Endodermal cell (in vitro differentiated cells): ENCODE results near the gene VPS4B. TPM values are rescaled to one million over a fixed set of nuclear protein-coding genes. Genes with fewer than 3 reads are reported as not detected.

Experiments
- DNase-seq: peaks from one replicate; pipeline ENCODE4 v3.0.0-alpha.2; 2017
- H3K27ac ChIP-seq: 2 replicates; pipeline ENCODE4 v1.5.1; 2013; ENCODE audit warnings: mild to moderate bottlenecking, low read depth, low read length, moderate library complexity
- H3K27me3 ChIP-seq: 2 replicates; pipeline ENCODE4 v1.6.1; 2013; ENCODE audit warnings: mild to moderate bottlenecking, low read length, moderate library complexity; ENCODE audit not compliant: insufficient read depth, control insufficient read depth, poor library complexity, severe bottlenecking
- H3K36me3 ChIP-seq: 2 replicates; pipeline ENCODE4 v1.7.0; 2013; ENCODE audit warnings: mild to moderate bottlenecking, low read length, moderate library complexity; ENCODE audit not compliant: control insufficient read depth, insufficient read depth
- H3K4me1 ChIP-seq: one replicate; pipeline ENCODE4 v1.7.0; 2013; ENCODE audit warnings: low read length; ENCODE audit not compliant: control insufficient read depth, insufficient read depth
- H3K4me3 ChIP-seq: 2 replicates; pipeline ENCODE4 v1.5.1; 2013; ENCODE audit warnings: mild to moderate bottlenecking, low read length, moderate library complexity
- H3K9ac ChIP-seq: 2 replicates; pipeline ENCODE4 v1.6.1; 2013; ENCODE audit warnings: mild to moderate bottlenecking, low read length, moderate library complexity; ENCODE audit not compliant: poor library complexity, severe bottlenecking; ENCODE audit errors: extremely low read depth
- H3K9me3 ChIP-seq: 2 replicates; pipeline ENCODE4 v1.6.1; 2013; ENCODE audit warnings: mild to moderate bottlenecking, low read length, moderate library complexity; ENCODE audit not compliant: control insufficient read depth
- H3K27ac Mint-ChIP-seq: 2 replicates; pipeline ENCODE4 v1.8.0; 2020; ENCODE audit warnings: mixed read lengths
- H3K27me3 Mint-ChIP-seq: 2 replicates; pipeline ENCODE4 v1.8.0; 2021; ENCODE audit warnings: mild to moderate bottlenecking, mixed read lengths; ENCODE audit not compliant: insufficient read depth
- H3K36me3 Mint-ChIP-seq: 2 replicates; pipeline ENCODE4 v1.8.0; 2020; ENCODE audit warnings: low read depth, mixed read lengths
- H3K4me1 Mint-ChIP-seq: 2 replicates; pipeline ENCODE4 v1.8.0; 2020; ENCODE audit warnings: mixed read lengths
- H3K4me3 Mint-ChIP-seq: 2 replicates; pipeline ENCODE4 v1.8.0; 2020; ENCODE audit warnings: mild to moderate bottlenecking, moderate library complexity, mixed read lengths
- H3K9me3 Mint-ChIP-seq: 2 replicates; pipeline ENCODE4 v1.8.0; 2020; ENCODE audit warnings: mild to moderate bottlenecking, mixed read lengths
- WGBS, 2 experiments: methylation state at CpG; one replicate each; pipeline versions ENCODE4 v1.1.5 to v1.1.7; 2013; ENCODE audit warnings: missing lambda C conversion rate in 2 of 2, mixed read lengths in 1 of 2; ENCODE audit not compliant: insufficient coverage in 1 of 2, insufficient read length in 1 of 2; 5-methylcytosine and 5-hydroxymethylcytosine counted together
- total RNA-seq, 2 donors: library from RNA; stranded (reverse); fragmentation: NEBNext Ultra II Directional in 1 of 2; extraction: Animal tissue kit (Norgen Biotek cat#: 25700) in 1 of 2; gene quantifications; 2 replicates in 1 of 2; 3 replicates in 1 of 2; pipeline ENCODE4 v1.2.1, GENCODE V29; 2021
- TF ChIP-seq, protein P1 (sequence below): fragments of 200-600 bp; sonication (generic); conservative IDR thresholded peaks from 2 replicates; pipeline ENCODE4 v1.5.0; 2021; ENCODE audit warnings: antibody characterized with exemption, mild to moderate bottlenecking

The VPS4B gene
- total RNA-seq, 2 donors from 2014 or later, result 44.7 to 46.1 TPM

DNA sequence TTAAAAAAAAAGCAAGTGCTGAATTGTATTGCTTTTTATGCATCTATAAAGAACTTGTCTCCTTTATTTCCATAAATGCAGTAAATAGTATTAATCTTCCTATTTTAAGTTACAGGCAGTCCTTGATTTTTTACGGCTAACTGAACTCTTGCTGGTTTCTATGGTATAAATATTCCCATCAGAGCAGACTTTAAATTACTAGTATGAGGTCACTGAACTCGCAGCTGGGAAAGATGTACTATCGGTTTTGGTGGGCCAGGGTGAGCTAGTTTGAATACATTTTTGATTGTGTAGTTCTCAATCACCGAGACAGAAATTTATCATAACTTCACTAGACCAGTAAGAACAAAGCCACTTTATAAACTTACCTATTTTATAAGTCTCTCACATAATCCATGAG is 34.4 kb downstream of the VPS4B start:
- Mint-ChIP-seq H3K9me3 (no peaks in the 10 kb centered on the region), H3K36me3 (peaks cover 13% of the 10 kb centered on the region), H3K4me1 (no peaks in the 10 kb centered on the region), H3K4me3 (no peak overlapping the region), H3K27ac (no peak overlapping the region), H3K27me3 (no peaks in the 10 kb centered on the region)
- Histone ChIP-seq H3K9ac (no peak overlapping the region), H3K9me3 (no peaks in the 10 kb centered on the region), H3K27me3 (no peaks in the 10 kb centered on the region), H3K36me3 (peaks cover 34% of the 10 kb centered on the region), H3K4me3 (no peak overlapping the region), H3K27ac (no peak overlapping the region), H3K4me1 (no peaks in the 10 kb centered on the region)
- no peak for DNase-seq
- 86 to 91% methylated on average over 1 to 4 of the region's 4 CpGs for WGBS, 2 experiments
- TF ChIP-seq, protein P1, sequence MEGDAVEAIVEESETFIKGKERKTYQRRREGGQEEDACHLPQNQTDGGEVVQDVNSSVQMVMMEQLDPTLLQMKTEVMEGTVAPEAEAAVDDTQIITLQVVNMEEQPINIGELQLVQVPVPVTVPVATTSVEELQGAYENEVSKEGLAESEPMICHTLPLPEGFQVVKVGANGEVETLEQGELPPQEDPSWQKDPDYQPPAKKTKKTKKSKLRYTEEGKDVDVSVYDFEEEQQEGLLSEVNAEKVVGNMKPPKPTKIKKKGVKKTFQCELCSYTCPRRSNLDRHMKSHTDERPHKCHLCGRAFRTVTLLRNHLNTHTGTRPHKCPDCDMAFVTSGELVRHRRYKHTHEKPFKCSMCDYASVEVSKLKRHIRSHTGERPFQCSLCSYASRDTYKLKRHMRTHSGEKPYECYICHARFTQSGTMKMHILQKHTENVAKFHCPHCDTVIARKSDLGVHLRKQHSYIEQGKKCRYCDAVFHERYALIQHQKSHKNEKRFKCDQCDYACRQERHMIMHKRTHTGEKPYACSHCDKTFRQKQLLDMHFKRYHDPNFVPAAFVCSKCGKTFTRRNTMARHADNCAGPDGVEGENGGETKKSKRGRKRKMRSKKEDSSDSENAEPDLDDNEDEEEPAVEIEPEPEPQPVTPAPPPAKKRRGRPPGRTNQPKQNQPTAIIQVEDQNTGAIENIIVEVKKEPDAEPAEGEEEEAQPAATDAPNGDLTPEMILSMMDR, result no peak

DNA sequence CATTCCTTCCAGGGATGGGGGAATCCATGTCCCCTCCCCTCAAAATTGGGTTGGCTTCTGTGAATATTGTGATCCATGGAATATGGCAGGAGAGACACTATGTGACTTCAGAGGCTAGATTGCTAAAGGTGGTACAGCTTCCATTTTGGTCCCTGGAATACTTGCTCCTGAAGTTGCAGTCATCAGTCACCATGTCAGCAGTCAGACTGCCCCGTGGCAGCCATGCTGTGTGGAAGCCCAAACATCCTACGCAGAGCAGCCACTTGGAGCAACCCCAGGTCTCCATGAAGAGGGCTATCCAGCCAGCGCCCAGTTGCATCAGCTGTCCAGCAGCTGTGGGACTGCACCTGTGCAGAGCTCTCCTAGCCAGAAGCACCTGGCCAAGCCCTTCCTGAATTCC is 39.4 kb downstream of the VPS4B start:
- H3K27ac Mint-ChIP-seq, result no peak overlapping the region
- H3K4me3 ChIP-seq, result no peak overlapping the region
- TF ChIP-seq, protein P1, result no peak
- no peaks in the 10 kb centered on the region for H3K4me1 ChIP-seq
- H3K36me3 ChIP-seq, result no peaks in the 10 kb centered on the region
- H3K27me3 Mint-ChIP-seq, result no peaks in the 10 kb centered on the region
- H3K27ac ChIP-seq, result no peak overlapping the region
- DNase-seq, result no peak
- H3K4me1 Mint-ChIP-seq, result no peaks in the 10 kb centered on the region
- no peak overlapping the region for H3K4me3 Mint-ChIP-seq
- H3K9me3 ChIP-seq, result no peaks in the 10 kb centered on the region
- no peaks in the 10 kb centered on the region for H3K36me3 Mint-ChIP-seq
- H3K9me3 Mint-ChIP-seq, result no peaks in the 10 kb centered on the region
- H3K27me3 ChIP-seq, result no peaks in the 10 kb centered on the region
- no peak overlapping the region for H3K9ac ChIP-seq
- WGBS, 2 experiments, result 60 to 71% methylated on average over 1 to 3 of the region's 3 CpGs

DNA sequence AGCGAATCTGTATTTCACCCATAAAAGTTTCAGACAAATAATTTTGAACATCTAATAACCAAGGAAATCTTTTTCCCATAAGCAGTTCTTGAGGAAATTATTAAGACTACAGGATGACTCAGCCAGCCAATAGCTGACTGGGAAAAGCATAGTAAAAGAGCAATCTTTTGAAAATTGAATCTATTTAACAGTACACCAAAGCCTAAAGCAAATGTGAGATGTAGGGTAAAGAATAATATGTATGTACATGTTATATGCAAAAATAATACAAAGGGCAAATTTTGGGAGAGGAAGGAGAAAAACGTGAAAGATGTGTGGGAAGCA is 42.7 kb downstream of the VPS4B start:
- Mint-ChIP-seq H3K27me3 (no peaks in the 10 kb centered on the region), H3K27ac (no peak overlapping the region), H3K36me3 (no peaks in the 10 kb centered on the region)

More for the DNA sequence above, 42.7 kb downstream of the VPS4B start:
- H3K9ac ChIP-seq, result no peak overlapping the region
- no peaks in the 10 kb centered on the region for H3K4me1 Mint-ChIP-seq
- peaks cover 5% of the 10 kb centered on the region for H3K9me3 ChIP-seq
- no peak overlapping the region for H3K4me3 Mint-ChIP-seq
- TF ChIP-seq, protein P1, result no peak
- no peak for DNase-seq
- no peaks in the 10 kb centered on the region for H3K36me3 ChIP-seq
- peaks cover 12% of the 10 kb centered on the region for H3K9me3 Mint-ChIP-seq
- H3K4me1 ChIP-seq, result no peaks in the 10 kb centered on the region
- no peaks in the 10 kb centered on the region for H3K27me3 ChIP-seq
- WGBS, 2 experiments, result 84 to 100% methylated on average over 1 to 2 of the region's 2 CpGs
- no peak overlapping the region for H3K27ac ChIP-seq
- H3K4me3 ChIP-seq, result no peak overlapping the region
